ENCODE data around the gene FAM177A1.
"Not testable (repeated sequence)": the region's sequence is repeated elsewhere in the genome, so short reads cannot be mapped to it uniquely, and the experiment has no call there.

FAM177A1 gene, protein sequence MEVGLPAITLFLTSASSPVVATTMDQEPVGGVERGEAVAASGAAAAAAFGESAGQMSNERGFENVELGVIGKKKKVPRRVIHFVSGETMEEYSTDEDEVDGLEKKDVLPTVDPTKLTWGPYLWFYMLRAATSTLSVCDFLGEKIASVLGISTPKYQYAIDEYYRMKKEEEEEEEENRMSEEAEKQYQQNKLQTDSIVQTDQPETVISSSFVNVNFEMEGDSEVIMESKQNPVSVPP

DNA sequence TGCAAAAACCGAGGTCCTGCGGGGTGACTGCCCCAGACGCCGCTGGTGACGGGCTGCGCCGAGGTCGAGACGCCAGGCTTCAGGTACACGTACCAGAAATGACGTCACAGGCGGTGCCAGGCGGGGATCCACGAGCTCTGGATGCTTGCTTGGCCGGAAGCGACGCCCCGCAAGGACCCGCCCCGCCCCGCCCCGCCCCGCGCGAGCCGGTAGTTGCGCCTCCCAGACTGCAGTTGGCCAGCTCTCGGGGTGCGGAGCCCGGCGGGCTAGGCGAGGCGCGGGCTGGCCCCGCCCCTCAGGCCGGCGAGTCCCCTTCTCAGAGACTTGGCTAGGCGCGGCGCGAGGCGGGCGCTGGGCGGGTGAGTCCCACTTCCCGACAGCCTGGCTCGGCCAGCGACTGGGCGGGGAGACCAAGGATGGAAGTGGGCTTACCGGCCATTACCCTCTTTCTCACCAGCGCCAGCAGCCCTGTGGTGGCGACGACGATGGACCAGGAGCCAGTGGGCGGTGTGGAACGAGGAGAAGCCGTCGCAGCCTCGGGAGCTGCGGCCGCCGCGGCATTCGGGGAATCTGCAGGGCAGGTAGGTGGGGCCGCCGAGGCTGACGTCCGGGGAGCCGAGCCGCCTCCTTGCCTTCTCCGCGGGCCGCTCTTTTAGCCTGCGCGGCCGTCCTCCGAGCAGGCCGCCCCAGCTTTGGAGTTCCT lies at the start of gene FAM177A1:
Gene FAM177A1 (plus strand): TSS at position 225 of the 703 bp plus-strand sequence. CDS start 192 bp downstream, at position 417.
- peak; percentile 96 for DNase-seq

DNA sequence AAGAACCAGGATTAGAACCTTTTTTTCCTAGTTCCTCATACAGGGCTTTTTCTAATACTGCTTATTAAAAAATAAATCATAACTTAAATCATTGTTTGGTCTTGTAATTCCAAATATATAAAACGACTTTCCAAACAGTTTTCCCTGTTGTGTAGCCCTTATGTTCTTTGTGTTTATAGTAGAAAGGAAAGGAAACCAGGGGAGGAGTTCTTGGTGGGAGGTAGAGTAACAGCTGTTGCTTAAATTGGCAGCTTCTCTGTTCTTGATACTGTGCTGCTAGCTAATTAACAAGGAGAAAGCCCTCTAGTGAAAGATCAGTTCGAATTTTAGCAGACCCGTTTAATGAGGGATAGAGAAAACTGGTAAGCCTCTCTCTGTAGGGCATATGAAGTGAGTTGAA lies 48.3 kb upstream of the FAM177A1 start:
- DNase-seq = no peak

DNA sequence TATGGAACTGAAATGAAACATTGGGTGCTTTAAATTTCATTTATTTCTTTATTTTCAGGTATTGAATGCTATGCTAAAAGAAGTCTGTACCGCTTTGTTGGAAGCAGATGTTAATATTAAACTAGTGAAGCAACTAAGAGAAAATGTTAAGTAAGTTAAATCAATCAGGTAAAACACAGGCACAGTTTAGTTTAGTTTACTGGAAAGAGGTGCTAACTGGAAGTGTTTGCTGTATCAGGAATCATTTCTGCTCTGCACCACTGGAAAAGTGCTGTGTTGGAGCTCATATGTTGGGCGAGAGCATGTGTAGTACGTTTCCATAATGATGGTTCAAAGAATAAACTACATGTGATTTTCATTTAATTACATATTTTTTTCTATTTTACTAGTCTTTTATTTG lies 46.6 kb upstream of the FAM177A1 start:
- DNase-seq = no peak

DNA sequence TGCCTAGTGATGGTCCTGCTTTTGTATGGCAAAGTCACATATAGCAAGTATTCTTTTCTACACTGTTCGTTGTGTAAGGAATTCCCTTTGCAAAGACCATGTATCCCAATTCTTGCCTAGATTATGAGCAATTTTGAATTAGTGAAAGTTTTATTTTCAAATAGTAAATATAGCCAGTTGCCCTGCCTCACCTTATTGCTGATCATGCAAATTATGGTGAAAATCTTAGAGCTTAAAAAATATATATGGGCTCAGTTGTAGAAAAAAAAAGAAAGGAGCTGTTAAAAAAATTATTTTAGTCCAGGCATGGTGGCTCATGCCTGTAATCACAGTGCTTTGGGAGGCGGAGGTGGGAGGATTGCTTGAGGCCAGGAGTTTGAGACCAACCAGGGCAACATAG lies 44.5 kb upstream of the FAM177A1 start:
- no peak for DNase-seq

DNA sequence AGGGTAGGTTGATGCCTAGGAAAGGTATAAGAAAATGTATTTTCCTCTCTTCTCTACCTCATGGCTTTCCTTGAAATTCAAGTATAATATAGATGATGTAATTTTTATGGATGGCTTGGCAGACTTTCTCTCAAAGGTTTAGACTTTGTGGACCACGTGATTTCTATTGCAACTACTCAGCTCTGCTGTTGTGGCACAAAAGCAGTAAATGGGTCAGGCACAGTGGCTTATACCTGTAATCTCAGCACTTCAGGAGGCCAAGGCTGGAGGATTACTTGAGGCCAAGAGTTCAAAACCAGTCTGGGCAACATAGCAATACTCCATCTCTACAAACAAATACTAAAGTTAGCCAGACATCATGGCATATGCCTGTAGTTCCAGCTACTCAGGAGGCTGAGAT lies 41.2 kb upstream of the FAM177A1 start:
- no peak for DNase-seq

DNA sequence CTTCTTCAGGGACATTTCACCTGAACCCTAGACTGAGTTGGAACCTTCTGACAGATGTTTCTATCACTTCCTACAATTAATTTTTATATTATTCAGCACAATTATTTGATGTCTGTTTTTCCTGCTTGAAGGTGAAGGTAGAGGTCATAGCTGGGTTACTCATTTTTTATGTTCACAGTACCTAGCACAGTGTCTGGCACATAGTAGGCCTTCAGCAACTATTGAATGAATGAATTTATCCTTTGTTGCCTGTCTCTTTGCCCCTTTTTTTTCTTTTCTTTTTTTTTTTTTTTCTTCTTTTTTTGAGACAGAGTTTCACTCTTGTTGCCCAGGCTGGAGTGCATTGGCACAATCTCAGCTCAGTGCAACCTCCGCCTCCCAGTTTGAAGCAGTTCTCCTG lies 29.5 kb upstream of the FAM177A1 start:
- no peak for DNase-seq

DNA sequence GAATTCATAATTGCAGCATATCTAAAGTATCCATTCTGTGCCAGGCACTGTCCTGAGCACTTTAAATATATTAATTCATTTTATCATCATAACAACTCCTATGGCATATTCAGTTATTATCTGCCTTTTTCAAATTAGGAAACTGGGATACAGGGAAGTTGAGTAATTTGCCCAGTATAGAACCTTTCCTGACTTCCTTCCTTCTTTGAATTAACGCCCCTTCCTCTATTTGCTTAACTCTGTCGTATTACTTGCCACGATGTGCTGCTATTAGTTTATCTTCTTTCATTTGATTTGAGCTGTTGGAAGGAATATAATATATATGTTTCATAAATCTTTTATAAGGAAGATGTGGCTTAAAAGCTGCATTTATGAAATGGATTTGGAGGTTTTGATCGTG lies 25.4 kb upstream of the FAM177A1 start:
- no peak for DNase-seq

DNA sequence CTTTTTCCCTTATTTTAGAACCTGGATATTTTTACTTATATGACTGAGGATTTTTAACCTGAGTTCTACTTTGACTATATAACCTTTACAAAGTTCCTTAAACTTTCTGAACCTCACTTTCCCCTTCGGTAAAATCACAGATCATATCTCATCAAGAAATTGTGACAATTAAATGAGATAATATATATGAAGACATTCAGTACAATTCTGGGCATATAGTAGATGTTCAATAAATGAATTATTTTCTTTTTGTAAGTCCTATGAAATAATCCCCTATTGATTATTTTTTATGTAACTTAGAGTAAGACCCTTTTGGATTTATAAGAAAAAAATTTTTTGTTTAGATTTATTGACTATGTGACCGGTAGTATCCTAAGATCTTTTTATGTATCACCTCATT lies 17.6 kb upstream of the FAM177A1 start:
- no peak for DNase-seq

DNA sequence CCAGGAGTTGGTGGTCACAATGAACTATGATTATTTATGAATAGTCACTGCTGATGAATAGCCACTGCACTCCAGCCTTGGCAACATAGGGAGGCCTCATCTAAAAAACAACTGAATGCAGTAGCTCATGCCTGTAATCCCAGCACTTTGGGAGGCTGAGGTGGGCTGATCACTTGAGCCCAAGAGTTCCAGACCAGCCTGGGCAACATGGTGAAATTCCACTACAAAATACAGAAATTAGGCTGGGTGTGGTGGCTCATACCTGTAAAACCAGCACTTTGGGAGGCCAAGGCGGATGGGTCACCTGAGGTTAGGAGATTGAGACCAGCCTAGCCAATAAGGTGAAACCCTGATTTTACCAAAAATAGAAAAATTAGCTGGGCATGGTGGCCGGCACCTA lies 13.5 kb upstream of the FAM177A1 start:
- no peak for DNase-seq

DNA sequence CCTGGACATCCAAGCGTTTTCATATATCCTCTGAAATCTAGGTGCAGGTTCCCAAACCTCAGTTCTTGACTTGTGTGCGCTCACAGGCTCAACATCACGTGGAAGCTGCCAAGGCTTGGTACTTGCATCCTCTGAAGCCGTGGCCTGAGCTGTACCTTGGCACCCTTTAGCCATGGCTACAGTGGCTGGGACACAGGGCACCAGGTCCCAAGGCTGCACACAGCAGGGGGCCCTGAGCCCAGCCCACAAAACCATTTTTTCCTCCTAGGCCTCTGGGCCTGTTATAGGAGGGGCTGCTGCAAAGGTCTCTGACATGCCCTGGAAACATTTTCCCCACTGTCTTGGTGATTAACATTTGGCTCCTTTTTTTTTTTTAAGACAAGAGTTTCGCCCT lies 11.6 kb upstream of the FAM177A1 start:
- no peak for DNase-seq

DNA sequence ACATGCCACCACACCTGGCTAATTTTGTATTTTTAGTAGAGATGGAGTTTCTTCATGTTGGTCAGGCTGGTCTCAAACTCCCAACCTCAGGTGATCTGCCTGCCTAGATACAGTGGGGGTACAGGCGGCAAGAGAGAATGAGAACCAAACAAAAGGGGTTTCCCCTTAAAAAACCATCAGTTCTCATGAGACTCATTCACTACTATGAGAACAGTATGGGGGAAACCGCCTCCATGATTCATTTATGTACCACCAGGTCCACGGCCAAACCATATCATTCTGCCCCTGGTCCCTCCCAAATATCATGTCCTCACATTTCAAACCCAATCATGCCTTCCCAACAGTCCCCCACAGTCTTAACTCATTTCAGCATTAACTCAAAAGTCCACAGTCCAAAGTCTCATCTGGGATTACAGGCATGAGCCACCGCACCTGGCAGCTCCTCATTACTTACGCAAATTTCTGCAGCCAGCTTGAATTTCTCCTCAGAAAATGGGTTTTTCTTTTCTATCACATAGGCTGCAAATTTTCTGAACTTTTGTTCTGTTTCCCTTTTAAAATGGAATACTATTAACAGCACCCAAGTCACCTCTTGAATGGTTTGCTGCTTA lies 11.0 kb upstream of the FAM177A1 start:
- not testable (repeated sequence) for DNase-seq

DNA sequence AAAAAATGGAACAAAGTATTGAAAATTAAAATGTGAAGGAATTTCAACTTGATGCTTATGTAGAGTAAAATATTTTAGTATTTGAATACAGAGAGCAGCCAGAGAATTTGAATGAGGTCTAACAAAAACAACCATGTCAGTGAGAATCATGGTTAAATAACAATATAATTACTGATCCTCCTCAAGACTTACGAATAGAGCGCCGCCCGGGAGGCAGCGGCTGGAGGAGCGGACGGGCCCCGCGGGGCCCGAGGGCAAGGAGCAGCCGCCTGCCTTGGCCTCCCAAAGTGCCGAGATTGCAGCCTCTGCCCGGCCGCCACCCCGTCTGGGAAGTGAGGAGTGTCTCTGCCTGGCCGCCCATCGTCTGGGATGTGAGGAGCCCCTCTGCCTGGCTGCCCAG lies 7.8 kb upstream of the FAM177A1 start:
- not testable (repeated sequence) for DNase-seq

DNA sequence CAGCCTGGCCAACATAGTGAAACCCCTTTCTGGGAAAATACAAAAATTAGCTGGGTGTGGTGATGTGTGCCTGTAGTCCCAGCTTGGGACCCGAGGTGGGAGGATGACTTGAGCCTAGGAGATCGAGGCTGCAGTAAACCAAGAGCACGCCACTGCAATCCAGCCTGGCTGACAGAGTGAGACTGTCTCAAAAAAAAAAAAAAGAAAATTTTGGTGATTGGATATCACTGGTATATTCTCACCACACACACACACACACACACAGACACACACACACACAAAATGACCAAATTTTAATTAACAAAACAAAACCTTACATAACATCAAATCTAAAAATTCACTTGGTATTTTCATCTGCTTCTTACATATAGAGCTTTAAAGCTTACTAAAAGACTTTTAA lies 3.4 kb upstream of the FAM177A1 start:
- no peak for DNase-seq

DNA sequence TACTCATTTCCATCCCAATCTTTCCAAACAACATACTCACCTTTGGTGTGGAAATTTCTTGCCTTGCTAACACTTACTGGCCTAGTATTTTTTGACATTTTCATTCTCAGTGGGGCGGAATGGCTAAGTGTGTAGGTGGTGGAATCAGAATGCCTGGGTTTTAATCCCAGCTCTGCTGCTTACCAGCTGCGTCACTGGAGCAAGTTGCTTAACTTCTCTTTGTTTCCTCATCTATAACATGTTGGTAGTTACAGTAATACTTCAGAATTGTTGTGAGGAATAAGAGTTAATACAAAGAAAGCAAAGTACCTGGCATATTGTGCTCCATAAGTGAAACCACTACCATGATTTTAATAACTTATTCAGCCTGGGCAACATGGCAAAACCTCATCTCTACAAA lies 3.0 kb upstream of the FAM177A1 start:
- no peak for DNase-seq

DNA sequence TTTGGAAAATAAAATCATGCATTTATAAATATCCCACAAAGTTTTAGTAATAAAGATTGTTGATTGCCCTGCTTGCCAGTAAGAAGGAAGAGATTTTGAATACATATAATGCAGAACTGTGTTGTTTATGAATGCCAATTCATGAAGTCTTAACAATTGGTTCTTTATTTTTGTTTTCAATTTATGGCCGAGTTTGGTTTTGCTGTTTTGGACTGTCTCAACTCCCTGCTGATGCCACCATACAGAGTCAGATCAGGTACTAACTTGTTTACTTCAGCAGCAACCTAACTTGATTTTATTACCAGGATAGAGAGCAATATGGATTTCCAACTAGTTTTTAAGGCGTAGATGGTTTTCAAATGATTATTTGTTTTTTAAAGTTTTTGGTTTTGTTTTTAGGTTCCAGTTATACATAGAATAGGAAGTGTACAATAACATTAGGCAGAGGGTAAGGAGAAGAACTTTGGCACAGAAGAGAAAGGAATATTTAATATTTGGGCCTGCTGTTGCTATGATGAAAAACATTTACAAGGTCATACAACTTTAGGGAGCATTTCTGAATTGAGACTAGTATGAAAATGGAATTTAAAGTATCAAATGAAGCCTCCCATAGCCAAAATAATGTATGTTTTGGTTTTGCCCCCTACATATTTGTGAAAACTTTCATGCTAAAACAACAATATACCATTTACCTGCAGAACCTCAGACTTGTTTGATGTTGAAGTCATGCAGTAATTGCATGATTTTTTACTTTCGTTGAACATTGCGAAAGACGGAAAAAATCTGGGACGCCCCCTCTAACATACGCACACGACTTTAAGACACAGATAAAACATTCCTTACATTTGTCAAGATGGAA lies 904 bp upstream of the FAM177A1 start:
- no peak for DNase-seq

DNA sequence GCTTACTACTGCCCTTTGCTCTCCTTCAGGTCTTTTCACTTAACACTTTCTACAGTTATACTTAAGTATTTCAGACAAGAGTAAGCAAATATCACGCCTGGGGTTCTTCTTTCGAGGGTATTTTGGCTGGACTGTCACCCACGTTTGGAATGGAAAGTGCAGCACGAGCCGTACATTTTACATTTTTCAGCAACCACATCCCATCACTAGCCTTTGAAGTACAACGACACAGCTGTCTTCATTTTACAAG lies 349 bp upstream of the FAM177A1 start:
- DNase-seq = no peak

DNA sequence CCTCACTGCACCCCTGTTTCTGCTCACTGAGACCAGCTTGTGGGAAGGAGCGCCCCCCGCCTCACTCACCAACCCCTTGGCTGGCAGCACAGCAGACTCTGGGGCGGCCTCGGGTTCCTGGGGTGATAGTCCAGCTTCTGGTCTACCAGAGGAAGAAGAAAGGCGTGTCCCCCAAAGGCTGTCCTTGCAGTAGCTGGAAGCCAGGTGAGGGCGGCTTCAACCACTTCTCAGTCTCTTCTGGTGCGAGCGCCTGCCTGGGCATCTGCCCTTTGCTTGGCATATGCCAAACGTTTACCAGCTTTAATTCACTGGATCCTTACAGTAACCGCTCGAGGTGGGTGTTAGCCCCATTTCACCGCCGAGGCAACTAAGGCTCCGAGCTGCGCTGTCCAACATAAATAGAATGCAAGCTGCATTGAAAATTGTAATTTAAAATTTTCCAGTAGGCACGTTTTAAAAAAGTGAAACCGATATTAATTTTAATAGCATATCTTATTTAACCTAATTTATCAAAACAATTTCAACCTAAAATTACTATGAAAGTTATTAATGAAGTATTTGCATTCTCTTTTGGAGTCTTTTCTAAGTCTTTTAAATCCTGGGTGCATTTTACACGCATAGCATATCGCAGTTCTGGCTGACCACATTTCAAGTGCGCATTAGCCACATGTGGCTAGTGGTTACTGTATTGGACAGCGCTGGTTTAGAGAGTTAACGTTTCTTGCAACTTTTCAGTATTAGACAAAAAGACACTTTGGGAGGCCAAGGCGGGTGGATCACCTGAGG lies 872 bp downstream of the FAM177A1 start:
- DNase-seq = peak; percentile 20

DNA sequence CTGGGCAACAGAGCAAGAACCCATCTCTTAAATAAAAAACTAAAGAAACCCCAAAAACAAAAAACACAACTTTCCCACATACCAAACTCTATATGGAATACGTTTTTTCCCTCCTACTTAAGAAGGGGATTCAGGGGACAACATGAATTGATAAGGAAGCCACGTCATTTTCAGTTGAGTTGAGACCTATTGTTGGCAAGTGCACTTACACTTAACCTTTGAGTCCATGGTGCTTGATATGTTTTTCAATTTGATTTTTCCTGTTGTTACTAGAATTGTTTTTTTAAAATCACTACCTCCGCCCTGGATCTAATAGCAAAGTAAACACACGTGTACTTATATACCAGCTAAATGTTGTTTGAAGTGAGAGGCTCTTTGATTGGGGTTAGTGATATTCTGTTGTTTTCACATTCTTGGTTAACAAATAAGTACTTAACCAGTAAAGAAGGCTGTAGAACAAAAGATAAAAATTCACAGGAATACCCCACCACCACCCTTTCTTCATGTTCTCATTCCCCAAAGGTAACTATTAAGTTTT lies 2.0 kb downstream of the FAM177A1 start:
- DNase-seq = no peak

DNA sequence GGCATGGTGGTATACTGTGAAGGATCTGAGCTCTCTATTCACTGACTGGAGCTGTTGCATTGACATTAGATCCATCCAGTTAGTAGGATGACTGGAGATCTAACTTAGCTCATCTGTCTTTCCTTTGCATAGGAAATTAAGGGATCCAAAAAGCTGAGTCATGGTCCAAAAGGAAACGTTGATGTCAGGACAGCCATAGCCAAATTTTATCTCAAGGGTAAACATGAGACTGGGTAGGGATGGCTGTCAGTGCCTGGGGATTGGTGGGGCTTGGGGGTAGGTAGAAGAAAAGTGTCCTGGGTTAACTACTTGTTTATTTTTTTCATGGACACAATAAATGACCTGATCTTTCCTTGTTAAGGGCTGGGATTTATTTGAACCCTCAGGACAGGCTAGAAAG lies 4.6 kb downstream of the FAM177A1 start:
- DNase-seq = no peak

DNA sequence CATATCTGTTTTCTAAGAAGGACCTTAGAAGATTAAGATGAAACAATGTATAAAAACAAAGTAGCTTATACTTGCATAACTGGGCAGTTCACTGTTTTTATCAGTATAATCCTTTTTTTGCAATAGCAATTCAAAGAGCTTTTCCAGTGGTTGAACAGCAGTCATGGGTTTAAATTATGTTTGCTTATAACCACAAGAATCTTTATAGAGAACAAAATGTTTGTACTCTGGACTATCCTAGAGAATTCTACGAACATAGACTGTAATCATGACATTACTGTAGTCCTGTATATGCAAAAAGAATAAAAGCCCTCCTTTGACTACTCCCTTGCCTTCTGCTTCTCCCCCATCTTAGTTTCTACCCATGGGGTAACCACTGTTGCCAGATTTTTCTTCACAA lies 5.7 kb downstream of the FAM177A1 start:
- DNase-seq = no peak

DNA sequence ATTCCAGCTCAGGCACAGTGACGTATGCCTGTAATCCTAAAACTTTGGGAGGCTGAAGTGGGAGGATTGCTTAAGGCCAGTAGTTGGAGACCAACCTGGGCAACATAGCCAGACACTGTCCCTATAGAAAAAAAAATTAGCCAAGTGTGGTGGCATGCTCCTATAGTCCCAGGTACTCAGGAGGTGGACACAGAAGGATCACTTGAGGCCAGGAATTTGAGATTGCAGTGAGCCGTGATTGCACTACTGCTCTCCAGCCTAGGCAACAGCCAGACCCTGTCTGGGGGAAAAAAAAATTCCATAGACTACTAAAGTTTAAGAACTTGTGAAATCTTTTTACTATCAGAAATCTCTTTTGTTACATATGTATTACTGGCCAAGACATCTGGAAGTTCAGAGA lies 6.6 kb downstream of the FAM177A1 start:
- DNase-seq = no peak

DNA sequence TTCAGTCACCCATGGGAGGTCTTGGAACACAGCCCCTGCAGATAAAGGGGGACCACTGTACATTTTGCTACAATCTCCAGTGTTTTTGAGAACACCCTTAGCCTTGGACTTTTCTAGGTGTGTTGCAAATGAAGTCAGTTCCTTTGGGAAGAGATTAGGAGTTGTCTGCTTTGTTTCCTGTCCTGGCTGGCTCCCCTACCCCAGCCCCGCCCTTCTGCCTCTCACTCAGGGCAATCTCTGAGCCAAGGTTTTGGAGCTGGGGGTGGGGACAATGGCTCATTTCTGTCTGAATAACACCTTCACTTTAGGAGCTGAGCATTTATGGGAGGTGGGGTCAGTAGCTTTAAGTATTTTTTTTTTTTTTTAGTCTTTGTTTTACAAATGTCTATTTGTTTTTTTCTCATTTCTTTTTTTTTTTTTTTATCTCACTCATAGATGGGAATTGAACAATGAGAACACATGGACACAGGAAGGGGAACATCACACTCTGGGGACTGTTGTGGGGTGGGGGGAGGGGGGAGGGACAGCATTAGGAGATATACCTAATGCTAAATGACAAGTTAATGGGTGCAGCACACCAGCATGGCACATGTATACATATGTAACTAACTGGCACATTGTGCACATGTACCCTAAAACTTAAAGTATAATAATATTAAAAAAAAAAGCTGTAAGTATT lies 15.2 kb downstream of the FAM177A1 start:
- DNase-seq = not testable (repeated sequence)
